Fibroblast of villous mesenchyme (primary cell): Measurements from ENCODE around the gene NOL4L. TPM values are rescaled to one million over a fixed set of nuclear protein-coding genes. Genes with fewer than 3 reads are reported as not detected.

Source experiments
- DNase-seq: peaks from one replicate; pipeline ENCODE4 v3.0.0-alpha.2; 2010; ENCODE audit warnings: low read depth
- H3K4me3 ChIP-seq: 2 replicates; pipeline ENCODE4 v1.5.1; 2011; ENCODE audit warnings: low read depth, mild to moderate bottlenecking, low read length
- total RNA-seq: library from RNA; depleted of rRNA; stranded (reverse); fragments of >200 nt; gene quantifications from 2 replicates; pipeline ENCODE4 v1.2.3, GENCODE V29; 2012
- TF ChIP-seq, protein P1 (sequence below): IDR thresholded peaks from 2 replicates; pipeline ENCODE4 v1.5.1; 2012; ENCODE audit warnings: low read depth, mild to moderate bottlenecking, low read length; ENCODE audit not compliant: insufficient read depth

NOL4L gene
- total RNA-seq, 1 donor, result 9.9 TPM

DNA sequence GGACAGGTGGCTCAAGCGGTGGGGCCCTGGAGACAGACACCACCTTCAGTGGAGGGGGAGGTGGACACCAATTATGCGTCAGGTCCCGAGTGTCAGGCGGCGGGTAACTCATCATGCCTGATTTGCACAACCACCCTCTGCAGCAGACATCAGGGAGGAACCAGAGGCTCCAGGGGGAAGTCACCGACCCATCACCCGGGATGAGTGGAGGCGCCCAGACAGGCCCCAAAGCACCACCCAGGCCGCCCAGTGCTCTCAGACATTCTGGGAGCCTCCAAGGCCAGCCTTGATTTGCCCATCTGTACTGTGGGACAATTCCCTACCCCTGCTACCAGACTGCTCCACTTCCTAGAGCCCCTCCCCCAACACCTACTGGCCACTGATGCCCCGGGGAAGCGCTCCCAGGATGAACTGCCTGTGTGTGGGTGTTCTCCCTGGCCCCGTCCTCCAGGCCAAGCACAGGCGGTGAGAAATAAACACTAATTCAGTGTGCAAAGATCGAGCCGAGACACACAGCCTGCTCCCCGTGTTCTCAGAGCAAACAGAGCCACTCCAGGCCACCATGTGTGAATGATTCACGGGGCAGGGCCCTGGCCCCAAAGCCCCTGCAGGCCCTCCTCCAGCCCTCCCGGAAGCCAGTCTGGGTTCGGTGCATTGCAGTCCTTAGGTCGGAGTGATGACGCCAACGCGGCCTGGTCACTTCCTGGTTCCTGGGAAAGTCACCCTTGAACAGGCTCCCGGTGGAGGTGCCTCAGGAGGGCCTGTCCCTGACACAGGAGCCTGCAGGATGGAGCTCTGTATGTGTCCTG is 119.8 kb downstream of the NOL4L start:
- no peak overlapping the region for H3K4me3 ChIP-seq
- peak; percentile 96 for DNase-seq
- TF ChIP-seq, protein P1, sequence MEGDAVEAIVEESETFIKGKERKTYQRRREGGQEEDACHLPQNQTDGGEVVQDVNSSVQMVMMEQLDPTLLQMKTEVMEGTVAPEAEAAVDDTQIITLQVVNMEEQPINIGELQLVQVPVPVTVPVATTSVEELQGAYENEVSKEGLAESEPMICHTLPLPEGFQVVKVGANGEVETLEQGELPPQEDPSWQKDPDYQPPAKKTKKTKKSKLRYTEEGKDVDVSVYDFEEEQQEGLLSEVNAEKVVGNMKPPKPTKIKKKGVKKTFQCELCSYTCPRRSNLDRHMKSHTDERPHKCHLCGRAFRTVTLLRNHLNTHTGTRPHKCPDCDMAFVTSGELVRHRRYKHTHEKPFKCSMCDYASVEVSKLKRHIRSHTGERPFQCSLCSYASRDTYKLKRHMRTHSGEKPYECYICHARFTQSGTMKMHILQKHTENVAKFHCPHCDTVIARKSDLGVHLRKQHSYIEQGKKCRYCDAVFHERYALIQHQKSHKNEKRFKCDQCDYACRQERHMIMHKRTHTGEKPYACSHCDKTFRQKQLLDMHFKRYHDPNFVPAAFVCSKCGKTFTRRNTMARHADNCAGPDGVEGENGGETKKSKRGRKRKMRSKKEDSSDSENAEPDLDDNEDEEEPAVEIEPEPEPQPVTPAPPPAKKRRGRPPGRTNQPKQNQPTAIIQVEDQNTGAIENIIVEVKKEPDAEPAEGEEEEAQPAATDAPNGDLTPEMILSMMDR, result no peak

DNA sequence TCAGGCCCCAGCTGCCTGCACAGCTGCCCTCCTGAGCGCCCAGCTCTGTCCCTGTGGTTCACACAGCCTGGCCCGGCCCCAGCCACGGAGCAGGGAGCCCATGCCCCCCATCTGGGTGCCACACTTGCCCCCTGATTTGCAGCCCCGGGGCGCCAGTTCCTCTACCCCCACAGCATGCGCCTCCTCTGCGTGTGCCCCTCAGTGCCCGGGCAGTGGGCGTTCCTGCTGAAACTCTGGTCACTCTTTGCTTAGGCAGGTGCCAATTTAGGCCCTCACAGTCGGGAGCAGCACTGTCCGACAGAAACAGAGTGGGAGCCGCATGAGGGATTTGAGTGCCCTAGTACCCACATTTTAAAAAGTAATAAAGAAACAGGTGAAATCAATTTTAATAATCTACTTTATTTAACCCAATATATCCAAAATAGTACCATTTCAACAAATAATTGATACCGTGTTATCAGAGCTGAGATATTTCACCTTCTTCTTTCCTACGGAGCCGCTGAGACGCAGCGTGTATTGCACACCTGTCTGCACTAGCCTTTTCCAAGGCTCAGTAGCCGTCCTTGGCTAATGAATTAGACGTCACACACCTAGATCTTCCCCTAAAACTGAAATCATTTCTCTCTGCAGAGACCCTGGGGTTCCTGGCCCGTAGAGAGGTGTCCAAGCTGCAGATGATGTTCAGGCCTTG is 120.6 kb downstream of the NOL4L start:
- TF ChIP-seq, protein P1, result no peak
- no peak overlapping the region for H3K4me3 ChIP-seq
- no peak for DNase-seq

DNA sequence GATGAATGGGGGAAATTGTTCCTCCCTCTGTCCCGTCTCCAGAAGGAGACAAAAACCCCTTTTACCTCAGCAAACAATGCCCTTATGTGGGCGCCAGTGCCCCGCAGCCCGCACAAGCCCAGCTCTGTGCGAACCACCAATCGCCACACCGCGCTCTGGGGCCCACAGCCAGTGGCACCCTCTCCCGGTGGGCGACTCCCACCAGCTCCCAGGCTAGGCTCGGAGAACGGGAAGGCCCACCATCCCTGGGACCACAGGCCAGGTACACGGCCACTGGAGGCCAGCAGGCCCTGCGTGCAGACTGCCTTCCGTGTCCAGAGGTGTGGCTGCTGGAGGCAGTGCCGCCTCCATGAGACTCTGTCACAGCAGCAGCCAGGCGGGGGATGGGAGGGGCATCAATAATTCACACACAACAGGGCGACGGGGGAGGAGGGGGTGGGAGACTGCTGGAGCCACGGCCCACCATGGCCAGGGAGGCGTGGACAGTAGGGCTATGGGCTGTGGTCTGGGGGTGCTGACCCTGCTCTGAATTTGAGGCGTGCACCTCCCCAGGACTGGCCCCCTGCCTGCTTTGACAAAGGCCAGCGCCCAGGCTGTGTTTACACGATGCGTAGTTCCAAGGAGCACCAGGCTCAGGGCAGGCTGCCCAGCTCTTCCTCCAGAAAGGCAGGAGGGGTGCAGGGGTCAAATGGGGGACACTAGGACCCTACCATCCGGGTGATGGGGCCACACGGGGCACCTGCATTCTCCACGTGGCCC is 121.3 kb downstream of the NOL4L start:
- TF ChIP-seq, protein P1, result no peak
- no peak overlapping the region for H3K4me3 ChIP-seq
- peak; percentile 49 for DNase-seq

DNA sequence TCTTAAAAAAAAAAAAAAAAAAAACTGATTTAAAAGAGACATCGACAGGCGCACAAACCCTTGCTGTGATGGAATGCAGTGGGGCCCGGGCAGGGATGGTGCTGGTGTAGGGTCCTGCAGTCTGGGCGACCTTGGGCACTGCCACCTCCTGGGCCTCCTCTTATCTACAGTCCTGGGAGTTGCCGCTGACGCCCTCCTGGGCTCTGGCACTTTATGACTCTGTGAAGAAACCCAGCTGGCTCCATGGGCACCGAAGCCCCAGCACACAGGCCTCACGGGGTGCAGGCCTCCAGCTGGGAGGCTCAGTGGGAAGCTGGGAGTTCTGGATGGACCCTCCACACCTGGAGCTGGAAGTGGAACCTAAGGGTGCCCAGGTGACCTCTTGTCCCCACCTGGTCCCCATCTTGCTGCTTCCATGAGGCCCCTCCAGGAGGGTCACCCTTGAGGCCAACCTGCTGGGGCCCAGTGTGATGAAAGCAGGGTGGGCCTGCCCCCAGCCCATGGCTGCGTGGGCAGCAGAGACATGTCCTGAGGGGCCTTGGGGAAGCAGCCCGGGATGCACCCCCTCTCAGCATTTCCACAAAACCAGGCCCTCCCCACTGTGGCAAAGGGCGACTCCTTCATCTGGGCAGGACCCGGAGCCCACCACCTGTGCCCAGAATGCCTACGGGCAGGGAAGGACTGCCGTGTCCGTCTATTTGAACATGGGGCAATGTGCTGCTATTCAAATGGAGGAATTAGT is 122.1 kb downstream of the NOL4L start:
- H3K4me3 ChIP-seq, result no peak overlapping the region
- TF ChIP-seq, protein P1, result no peak
- no peak for DNase-seq

DNA sequence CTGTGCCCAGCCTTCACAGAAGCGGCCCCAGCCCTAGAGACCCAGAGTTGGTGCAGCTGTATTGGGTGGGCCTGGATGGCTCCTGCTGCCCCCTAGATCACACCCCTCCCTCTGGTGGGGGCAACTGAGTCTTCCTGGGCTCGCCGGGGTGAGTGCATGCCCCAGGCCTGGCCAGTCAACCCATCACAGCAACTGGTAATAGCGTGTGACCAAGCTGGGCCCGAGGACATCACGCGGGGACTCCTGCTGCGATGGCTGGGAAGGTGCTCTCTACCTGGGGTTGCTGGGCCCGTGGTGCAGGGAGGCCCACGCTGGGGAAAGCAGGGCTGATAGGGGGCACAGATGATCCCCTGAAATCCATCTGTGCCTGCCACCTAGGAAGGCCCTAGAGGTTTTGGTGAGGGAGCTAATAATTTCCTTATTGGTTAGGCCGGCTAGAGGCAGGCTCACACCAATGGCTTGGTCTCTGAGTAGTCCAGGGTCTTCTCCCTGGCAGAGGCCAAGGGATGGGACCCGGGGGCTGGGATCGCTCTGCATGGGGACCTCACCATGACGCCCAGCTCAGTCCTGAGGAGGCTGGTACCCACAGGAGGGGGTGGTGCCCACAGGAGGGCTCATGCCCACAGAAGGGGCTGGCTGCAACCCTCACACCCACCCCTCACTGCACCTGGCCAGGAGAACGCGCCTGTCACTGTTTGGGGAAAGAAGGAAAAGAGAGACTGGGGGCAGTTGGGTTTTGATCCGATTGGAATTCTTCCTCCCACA is 123.1 kb downstream of the NOL4L start:
- no peak for DNase-seq
- TF ChIP-seq, protein P1, result no peak
- no peak overlapping the region for H3K4me3 ChIP-seq

DNA sequence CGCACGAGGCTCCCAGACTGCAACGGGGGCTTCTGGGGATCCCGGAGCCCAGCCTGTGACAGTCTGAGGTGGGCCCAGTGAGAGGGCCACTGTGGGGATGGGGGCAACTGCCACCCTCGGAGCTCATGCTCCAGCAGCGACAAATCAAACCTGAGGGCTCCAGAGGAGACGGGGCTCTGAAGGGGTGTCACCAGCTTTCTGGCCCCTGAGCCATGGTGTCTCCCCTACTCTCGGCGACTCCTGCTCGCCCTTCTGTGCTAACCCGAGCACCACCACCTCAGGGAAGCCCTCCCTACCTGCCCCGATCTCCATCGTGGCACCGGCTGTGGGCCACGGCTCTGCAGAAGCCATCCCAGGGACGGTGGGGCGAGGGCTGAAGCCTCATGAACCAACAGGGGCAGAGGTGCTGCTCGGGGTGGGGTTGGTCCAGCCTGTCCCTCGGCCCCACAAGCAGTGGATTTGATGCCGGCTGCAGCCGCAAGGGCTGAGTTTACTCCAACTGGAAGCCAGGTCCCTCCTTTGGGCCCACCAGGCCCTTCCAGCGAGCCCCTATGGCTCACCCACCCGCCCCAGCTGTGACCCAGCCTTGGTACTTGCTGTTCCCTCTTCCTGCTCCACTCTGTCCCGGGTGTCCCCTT is 124.3 kb downstream of the NOL4L start:
- no peak for DNase-seq
- H3K4me3 ChIP-seq, result no peak overlapping the region
- TF ChIP-seq, protein P1, result no peak
